CD4-positive, alpha-beta T cell treated with Interferon gamma for 1 hour (primary cell): ENCODE measurements around the gene NACC1.

Experiments used
- DNase-seq: peaks from one replicate; pipeline ENCODE4 v3.0.0-alpha.2; 2020

NACC1 gene

DNA sequence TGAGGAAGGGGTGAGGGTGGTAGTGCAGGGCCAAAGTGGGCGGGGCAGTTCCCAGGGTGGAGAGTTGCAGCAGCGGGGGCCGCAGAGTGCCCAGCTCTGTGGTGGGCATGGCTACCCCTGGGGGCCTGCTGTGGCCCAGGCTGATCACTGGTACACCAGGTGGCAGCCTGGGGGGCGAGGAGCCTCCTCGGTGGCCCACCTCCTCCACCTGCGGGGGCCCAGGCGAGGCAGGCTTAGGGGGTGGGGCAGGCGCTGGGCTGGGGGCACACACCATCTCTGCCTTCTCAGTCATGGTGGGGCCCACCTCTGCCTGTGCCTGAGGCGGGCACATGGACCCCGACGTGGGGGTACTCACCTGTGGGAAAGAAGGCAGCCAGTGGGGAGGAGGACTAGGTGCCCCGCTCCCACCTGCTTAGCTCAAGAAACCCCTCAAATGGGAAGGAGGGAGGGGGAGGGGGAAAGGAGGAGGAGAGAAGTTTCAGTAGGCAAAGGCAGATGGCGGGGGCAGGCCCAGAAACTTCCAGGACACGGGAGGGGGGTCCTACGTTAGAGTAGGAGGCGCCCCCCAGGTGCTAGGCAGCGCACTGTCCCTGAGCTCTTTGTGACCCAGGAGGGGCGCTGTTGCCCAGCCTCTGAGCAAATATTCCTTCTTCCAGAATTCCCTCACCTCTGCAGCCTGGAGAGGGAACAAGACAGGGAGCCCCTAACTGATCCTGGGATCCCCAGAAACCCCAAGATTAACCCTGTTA lies 17.0 kb upstream of the NACC1 start:
- no peak for DNase-seq

GRCh38 chr19:13101590-13102415 lies 16.3 kb upstream of the NACC1 start:
- no peak for DNase-seq

DNA sequence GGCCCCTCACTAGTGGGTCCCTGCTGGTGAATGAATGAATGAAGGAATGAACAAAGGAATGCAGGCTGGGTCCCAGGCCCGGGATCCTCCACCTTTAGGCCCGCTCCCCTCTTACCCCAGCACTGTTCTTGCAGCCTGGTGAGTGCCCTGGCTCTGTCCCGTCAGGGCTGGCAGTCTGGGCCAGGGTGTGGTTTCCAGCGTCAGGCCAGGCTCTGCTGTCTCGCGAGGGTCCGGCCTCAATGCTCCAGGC lies 15.7 kb upstream of the NACC1 start:
- DNase-seq: no peak

GRCh38 chr19:13102666-13103580 lies 15.1 kb upstream of the NACC1 start, which contains the start of gene LYL1:
LYL1 (minus strand) TSS chr19:13102858; CDS start chr19:13101171, 1,687 bp downstream.
- peak; percentile 72 for DNase-seq

DNA sequence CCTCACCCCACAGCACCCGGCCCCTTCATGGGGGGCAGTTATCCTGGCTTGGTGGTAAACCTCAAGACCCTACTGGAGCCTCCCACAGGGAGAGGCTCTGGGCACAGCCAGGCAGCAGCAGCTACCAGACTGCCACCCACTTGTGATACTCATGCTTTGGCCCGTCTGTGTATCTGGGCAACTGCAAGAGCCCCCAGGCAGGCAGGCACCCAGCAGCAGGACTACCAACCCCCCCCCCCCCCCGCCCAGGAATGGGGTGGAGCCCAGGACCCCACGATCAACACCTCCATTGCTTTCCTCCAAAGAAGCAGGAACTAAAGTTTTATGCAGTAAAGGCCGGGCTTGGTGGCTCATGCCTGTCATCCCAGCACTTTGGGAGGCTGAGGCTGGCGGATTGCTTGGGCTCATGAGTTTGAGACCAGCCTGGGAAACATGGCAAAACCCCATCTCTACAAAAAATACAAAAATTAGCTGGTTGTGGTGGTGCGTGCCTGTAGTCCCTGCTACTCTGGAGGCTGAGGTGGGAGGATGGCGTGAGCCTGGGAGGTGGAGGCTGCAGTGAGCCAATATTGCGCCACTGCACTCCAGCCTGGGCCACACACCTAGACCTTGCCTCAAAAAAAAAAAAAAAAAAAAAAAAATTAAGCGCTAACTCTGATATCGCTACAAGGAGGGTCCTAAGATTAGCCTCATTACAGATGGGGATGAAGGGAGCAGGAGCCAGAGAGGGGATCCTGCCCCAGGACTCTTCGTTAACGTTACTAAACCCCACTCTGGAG lies 14.3 kb upstream of the NACC1 start:
- DNase-seq: no peak

- DNase-seq: peak; percentile 91
Observed at GRCh38 chr19:13104360-13104847, 13.7 kb upstream of the NACC1 start.

DNA sequence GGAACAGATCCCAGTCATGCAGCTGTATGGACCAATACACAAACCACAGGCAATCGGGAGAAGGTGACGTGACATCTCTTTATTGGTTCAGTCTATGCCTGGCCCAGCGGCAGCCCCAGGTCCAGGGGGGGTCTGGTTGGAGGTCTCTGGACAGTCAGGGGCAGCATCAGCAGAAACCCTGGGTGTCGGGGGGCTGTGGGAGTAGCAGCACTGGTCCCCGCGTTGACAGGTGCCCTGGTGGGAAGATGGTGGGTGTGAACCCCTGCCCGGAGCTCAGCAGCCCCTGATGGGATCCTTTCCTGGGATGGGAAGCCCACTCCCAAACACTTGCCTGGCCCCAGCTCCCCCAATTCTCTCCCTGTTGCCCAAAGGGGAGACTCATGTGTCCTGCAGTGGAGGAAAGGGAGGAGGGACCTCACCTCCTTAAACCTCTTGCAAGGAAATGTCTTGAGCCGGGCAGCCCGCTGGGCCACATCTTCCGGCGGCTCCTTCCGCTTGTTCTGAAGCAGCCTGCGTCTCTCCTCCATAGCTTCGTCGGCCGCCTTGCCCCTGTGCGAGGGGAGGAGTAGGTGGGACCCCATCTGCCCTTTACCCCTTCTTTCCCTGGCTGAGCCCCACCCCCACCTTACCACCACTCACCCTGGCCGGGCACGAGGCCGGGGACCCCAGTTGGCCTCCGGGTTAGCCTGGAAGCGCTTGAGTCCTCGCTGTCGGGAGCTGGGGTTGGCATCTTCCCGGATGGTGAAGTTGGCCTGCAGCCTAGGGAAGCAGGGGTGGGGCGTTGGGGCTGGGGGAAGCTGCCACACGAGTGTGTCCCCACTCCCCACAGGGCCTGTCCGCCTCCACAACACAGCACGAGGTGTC lies 13.0 kb upstream of the NACC1 start:
- no peak for DNase-seq

DNA sequence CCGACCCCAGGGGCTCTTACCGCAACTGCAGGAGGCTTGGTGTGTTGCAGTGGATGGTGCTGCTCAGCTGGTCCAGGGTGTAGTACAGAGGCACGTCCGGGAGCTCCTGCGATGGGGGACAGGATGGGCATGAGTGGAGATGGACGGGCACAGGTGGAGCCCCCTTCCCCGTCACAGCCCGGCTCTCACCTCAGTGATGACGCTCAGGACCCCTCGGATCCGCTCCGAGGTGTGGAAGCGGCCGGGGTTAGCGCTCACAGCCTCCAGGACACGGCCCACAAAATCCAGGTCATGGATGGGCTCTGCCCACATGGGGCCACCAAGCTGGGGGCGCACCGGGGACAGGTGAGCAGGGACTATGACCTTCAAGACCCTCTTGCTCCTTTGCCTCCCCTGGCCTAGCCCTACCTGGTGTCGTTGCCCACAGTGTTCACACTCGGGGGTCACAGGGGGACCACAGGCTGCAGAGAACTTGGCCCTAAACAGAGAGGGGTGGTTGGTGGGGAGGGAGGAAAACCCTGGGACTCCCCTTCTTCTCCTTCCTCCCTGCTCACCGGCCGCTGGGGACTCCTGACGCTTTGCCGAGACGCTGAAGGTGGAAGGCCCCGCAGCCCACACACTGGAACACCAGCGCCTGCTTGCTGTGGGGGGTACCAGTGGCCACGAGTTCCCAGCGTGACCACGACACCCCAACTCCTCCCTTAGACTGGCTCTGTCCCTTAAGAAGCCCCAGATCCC lies 8.5 kb upstream of the NACC1 start:
- no peak for DNase-seq

GRCh38 chr19:13110099-13110610 lies 7.9 kb upstream of the NACC1 start:
- no peak for DNase-seq

GRCh38 chr19:13112555-13112954 lies 5.5 kb upstream of the NACC1 start:
- DNase-seq: no peak

- DNase-seq: no peak
Observed at GRCh38 chr19:13115936-13116281, 2.2 kb upstream of the NACC1 start.

GRCh38 chr19:13116282-13117175 lies 1.5 kb upstream of the NACC1 start, which contains the start of gene TRMT1:
TRMT1 (minus strand) TSS chr19:13116740; CDS start chr19:13116399, 341 bp downstream.
- DNase-seq: peak; percentile 85

DNA sequence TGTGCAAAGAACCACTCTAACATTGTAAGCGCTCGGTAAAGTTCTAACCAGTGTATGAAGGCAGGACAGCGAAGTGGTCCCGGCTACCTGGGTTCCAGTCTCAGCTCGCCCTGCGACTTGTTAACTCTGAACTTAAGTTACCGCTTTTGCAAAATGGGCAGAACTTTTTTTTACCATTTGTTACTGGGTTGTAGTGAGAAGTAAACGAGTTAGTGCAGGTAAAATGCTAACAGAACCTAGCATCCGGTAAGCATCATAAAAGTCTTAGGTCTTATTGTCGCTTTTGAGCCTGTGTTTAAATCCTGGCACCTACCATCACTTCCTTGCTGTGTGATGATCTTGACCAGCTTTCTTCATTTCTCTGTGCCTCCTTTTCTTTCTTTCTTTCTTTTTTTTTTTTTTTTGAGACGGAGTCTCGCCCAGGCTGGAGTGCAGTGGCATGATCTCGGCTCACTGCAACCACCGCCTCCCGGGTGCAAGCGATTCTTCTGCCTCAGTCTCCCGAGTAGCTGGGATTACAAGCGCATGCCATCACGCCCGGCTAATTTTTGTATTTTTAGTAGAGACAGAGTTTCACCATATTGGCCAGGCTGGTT lies 790 bp upstream of the NACC1 start:
- no peak for DNase-seq

GRCh38 chr19:13118424-13119193 lies 545 bp downstream of the NACC1 start:
- DNase-seq: peak; percentile 18

- DNase-seq: no peak
Observed at GRCh38 chr19:13119627-13120026, 1.6 kb downstream of the NACC1 start.

DNA sequence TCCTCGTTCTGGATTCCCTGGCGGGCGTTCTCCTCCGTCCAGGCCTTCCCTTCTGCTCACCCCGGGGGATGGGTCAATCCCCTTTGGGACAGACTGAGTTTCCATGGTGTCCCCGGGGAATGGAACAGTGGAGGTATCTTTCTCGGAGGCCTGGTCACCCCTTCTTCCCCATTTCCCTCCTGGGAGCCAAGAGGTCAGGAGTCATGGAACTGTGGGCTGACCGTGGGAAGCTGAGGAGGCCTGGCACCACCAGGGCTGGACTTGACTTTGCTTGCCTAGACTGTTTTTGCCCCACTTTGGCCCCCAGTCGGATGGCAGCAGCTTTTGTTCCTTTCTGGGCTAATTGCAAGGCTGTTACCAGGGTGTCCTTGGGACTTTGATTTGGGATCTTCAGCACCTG lies 2.0 kb downstream of the NACC1 start:
- no peak for DNase-seq

GRCh38 chr19:13120817-13121216 lies 2.8 kb downstream of the NACC1 start:
- no peak for DNase-seq
